Stimulated activated naive CD4-positive, alpha-beta T cell (primary cell): Measurements from ENCODE around the gene RAB11FIP5.

Experiments
- DNase-seq, 6 experiments: peaks; one replicate each; lab custom pipeline; 2025; lab: John Stamatoyannopoulos, UW

Gene RAB11FIP5

GRCh38 chr2:73084971-73085370 lies 27.8 kb downstream of the RAB11FIP5 start:
- no peak for DNase-seq

- DNase-seq: no peak
Observed at GRCh38 chr2:73083886-73084800, 28.6 kb downstream of the RAB11FIP5 start.

DNA sequence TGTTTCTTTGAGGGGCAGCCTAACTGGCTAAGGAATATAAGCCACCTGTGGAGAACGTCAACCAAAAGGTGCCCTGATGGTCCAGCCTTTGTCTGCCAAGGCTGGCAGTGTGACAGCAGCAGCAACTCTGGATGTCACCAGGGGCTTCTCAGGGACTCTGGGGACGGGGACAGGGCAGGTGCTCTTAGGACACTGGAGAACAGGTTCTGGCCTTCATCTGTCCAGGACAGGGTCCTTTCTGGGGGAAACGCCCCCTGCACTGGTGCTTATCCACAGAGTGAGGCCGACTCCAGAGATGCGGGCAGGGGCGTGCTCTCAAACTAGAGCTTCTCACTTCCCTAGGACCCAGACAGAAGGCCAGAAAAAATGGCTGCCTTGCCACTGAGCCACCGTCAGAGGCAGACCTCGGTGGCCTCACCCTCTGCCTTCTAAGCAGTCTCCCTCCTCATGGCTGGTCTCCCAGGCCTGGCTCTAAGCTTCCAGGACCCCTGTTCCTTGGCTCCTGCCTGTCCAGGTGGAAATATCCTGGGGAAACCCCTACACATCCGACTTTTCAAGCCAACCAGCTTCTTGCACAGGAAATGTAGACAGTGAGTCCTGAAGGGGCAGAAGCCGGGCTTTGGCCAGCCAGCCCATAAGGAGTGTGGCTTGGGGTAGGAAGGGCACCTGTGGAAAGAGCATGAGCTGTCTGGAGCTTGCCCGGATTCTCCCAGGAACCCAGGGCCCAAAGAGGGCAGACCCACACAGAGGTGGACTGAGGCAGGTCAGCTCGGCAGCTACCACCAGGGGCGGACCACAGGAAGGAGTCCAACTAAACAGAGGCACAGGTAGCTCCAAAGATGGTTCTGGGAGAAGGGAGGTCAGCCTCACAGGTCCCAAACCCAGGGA lies 30.0 kb downstream of the RAB11FIP5 start:
- DNase-seq: no peak

- no peak for DNase-seq
Observed at GRCh38 chr2:73081181-73081671, 31.5 kb downstream of the RAB11FIP5 start.

DNA sequence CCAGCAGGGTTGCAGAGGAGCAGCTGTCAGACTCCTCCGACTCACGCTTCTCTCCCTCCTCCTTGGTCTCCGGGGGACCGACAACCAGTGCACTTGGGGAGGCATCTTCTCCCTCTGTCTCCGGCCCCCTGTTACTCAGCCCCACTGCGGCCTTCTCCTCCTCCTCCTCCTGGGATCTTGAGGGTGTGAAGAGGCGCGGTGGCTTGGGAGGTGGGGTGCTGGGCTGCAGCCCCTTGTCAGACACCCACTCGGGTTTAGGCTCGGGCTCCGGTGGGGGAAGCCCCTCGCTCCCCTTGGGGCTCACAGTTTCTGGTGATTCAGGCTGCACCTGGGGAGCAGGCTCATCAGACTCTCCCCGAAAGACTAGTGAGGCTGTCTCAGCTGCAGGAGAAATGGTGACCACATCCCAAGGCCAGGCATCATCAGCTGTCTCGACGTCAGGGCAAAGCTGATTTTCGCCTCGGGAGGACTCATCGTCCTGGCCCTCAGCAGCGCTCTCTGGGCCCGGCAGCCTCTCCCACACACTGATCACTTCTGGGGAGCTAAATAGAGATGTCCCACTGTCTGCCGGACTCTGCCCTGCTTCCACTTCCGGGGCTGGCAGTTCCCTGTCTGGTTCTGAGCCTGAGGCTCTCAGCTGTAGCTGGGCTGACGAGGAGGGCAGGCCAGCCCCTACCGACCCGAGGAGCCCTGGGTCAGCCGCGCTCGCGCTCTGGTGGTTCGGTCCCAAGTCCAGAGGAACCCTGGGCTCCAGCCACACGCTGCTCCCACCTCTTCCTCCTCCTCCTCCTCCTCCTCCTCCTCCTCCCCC lies 32.2 kb downstream of the RAB11FIP5 start:
- DNase-seq: no peak

DNA sequence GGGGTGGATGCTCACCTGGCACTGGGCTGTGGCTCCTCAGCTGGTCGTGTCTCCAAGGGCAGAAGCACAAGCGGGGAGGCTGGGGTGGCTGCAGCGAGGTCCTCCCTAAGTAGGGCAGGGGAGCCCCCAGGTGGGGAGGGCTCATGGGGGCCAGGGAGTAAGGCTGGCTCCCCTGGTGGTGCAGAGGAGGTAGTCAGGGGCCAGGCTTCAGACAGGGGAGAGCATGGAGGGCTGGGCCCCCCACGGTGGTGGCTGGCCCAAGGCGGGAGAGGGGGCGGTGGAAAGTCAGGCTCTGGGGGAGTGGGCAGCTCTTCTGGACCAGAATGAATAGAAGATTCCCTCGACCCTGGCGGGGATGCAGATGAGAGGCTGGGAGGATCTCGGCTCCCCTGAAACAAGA lies 33.1 kb downstream of the RAB11FIP5 start:
- no peak for DNase-seq

- no peak for DNase-seq
Observed at GRCh38 chr2:73078457-73079411, 34.0 kb downstream of the RAB11FIP5 start.

GRCh38 chr2:73077424-73077795 lies 35.3 kb downstream of the RAB11FIP5 start:
- DNase-seq: no peak

- no peak for DNase-seq
Observed at GRCh38 chr2:73076701-73077423, 35.9 kb downstream of the RAB11FIP5 start.

- no peak for DNase-seq
Observed at GRCh38 chr2:73075477-73076373, 37.0 kb downstream of the RAB11FIP5 start.

GRCh38 chr2:73074110-73075069 lies 38.4 kb downstream of the RAB11FIP5 start:
- DNase-seq: no peak

DNA sequence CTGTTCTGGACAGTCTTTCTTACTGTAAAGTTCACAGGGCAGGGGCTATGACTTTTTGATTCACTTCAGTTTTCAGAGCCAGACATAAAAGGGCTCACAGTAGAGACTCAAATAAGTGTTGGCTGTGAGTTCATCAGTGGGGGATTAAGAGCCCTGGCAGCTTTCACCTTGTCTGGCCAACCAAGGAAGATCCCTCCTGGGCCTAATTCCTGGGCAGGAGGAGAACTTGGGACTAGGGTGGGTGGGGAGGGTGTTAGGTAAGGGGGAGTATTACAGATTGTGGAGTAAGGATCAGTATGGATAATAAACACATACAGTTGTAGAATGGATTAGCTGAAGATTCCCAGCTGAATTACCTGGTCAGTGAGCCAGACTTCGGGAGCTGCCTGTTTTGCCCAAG lies 40.3 kb downstream of the RAB11FIP5 start:
- peak in 1 of 6 experiments; percentile 36 for DNase-seq

- DNase-seq: peak in 2 of 6 experiments; percentile 49 to 53
Observed at GRCh38 chr2:73072129-73072395, 40.7 kb downstream of the RAB11FIP5 start.

DNA sequence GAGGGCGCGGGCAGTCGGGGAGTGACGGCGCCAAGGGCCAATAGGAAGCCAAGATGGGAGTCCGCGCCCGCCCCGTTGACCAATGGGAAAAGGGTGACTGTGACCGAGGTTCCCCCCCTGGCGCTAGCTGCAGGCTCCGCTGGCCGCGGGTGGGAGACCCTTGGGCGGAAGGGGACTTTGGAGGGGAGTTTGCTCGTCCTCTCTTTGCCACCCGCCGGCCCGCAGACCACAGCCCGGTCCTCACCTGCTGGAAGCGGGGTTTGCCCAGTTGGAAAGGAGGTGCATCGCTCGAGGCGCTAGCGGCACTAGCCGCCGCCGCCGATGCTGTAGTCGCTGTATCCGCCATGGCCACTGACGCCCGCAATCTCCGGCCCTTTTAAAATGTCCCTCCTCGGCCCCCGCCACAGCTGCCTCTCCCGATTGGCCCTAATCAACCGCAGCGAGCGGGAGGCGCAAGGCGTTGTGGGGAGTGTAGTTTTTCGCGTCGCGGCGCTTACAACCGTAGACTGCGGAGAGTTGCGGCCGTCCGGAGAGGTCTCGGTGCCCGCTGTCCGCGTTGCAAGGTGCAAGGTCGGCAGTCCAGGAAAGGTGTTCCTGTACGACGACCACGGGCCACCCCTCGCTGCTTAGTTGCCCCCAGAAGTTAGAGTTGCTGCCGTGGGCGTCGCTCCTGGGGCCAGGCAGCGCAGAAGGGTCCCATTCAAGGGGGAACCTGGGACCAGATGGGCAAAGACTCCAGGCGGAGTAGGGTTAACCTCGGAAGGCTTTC lies 41.2 kb downstream of the RAB11FIP5 start, which contains the start of gene SFXN5:
Gene SFXN5 (minus strand): TSS at position 353 of the 769 bp plus-strand sequence. CDS start 7 bp downstream, at position 346.
- peak; percentile 82 to 94 (median 88) for DNase-seq

- DNase-seq: peak in 3 of 6 experiments; percentile 29 to 61 (median 56)
Observed at GRCh38 chr2:73070643-73071359, 41.9 kb downstream of the RAB11FIP5 start.
